Epithelial cell of esophagus (primary cell): ENCODE measurements around the gene PGLYRP4.

ENCODE experiments used
- DNase-seq: peaks from one replicate; pipeline ENCODE4 v3.0.0; 2010; ENCODE audit warnings: low read depth
- H3K4me3 ChIP-seq: 2 replicates; pipeline ENCODE4 v1.5.1; 2011; ENCODE audit warnings: mild to moderate bottlenecking, low read length, control low read depth
- CTCF ChIP-seq: IDR thresholded peaks from 2 replicates; pipeline ENCODE4 v1.5.1; 2011; ENCODE audit warnings: low read depth, mild to moderate bottlenecking, low read length, control low read depth, inconsistent platforms; ENCODE audit not compliant: insufficient read depth; ENCODE audit errors: missing control alignments

Gene PGLYRP4

DNA sequence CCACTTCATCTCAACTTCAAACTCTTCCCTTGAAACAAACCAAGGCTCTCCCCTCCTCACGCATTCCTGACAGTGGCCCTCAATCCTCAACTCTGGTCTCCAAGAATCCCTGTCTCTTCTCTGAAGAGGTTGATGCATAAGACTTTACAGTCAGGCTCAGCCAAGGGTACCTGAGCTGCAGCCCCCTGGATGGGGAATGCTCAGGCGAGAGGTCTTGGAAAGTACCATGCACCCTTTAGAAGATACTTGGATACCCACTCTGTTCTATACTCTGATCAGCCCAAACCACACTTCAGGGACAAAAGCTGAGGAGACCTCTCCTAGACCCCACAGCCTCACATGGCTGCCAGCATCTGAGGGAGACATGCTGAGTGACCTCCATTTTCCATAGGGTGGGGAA, 35.4 kb downstream of the PGLYRP4 start:
- DNase-seq = no peak
- no peak for TF ChIP-seq CTCF
- no peak overlapping the region for H3K4me3 ChIP-seq

GRCh38 chr1:153312570-153313186, 36.0 kb downstream of the PGLYRP4 start, which contains the start of gene PGLYRP3:
Gene PGLYRP3, minus strand, starts transcription at chr1:153312952. Its CDS starts 2,287 bp downstream, at chr1:153310665.
- DNase-seq = peak; percentile 74
- TF ChIP-seq CTCF = no peak
- peak within 1 kb of the TSS; percentile 50 for H3K4me3 ChIP-seq

DNA sequence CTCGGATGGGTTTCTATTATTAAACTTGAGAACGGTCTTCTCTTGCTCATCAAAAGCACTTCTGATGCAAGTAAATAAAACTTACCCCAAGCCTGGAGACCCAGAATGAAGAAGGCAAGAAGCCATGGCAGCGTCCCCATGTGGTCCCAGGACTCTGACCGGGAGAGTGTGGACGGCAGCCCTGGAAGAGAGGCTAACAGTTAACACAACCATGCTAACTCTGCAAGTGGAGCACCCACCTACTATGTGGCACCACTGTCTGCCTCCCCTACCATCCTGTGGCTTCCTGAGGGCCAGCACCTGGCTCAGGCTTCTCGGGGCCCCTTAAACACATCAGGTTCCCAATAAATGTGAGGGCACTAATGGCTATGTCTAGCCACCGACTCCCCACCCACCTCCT, 38.1 kb downstream of the PGLYRP4 start:
- no peak overlapping the region for H3K4me3 ChIP-seq
- no peak for DNase-seq
- TF ChIP-seq CTCF = no peak

DNA sequence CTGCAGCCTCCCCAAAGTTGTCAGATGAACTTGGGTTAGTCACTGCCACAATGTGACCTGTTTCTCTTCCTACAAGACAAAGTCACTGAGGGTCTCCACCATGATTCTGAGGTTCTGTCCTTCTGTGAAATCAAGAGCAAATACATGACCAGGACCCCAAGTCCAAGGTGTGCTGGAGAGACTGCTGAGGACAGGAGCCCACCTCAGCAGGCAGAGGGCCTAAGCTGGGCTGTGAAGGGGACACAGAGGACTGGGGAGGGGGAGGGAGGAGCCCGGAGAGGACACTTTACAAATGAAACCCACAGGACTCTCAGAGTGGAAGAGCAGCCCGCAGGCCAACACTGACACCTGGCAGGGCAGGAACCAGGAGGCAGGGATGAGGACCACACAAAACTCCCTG, 39.2 kb downstream of the PGLYRP4 start:
- no peak for TF ChIP-seq CTCF
- DNase-seq = no peak

GRCh38 chr1:153308540-153308939, 40.1 kb downstream of the PGLYRP4 start:
- DNase-seq = no peak
- no peak overlapping the region for H3K4me3 ChIP-seq
- no peak for TF ChIP-seq CTCF

More for the DNA sequence above, 39.2 kb downstream of the PGLYRP4 start:
- H3K4me3 ChIP-seq = no peak overlapping the region

GRCh38 chr1:153307221-153307600, 41.4 kb downstream of the PGLYRP4 start:
- H3K4me3 ChIP-seq = no peak overlapping the region
- TF ChIP-seq CTCF = no peak
- DNase-seq = no peak
